ENCODE measurements around the gene TEN1. TPM values are rescaled to one million over a fixed set of nuclear protein-coding genes. Genes with fewer than 3 reads are reported as not detected.
A peak's percentile ranks its signal among the peaks of the same experiment; 100 is the strongest.
"Not testable (repeated sequence)": the region's sequence is repeated elsewhere in the genome, so short reads cannot be mapped to it uniquely, and the experiment has no call there.

The TEN1 gene
- total RNA-seq, 1 donor from 2014 or later: 7.6 TPM

DNA sequence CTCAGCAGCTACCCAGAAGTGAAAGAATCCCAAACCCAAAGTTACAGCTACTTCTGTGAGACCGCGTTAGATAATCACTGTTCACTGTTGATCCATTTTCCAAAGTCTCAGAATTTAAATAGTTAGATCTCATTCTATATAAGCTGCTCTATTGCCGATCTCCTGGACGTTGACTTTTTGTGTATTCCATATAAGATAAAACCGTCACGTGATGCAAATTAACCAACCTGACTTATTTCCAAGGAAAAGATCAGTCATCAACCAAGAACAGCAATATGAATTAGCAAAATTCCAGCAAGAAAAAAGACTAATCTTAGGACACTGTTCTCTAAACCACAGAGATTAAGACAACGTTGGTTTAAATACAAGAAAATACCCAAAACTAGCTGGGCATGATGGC, 8.4 kb upstream of the TEN1 start:
- ATAC-seq (ENCODE audit: poor library complexity) (no peak), DNase-seq (no peak)
- intact Hi-C loops (cut with DNase I): no loop called here

DNA sequence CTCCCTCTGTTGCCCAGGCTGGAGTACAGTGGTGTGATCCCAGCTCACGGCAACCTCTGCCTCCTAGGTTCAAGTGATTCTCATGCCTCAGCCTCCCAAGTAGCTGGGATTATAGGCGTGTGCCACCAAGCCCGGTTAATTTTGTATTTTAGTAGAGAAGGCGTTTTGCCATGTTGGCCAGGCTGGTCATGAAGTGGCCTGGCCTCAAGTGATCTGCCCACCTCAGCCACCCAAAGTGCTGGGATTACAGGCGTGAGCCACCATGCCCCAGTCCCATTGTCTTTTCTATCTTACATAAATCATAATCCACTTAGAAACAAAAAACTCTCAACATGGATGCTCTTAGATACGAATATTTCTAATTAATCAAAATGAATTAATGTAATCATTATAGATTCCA, 3.9 kb upstream of the TEN1 start:
- DNase-seq; ATAC-seq (ENCODE audit: poor library complexity): not testable (repeated sequence)
- intact Hi-C loops (cut with DNase I): loop anchor here (5.0 kb wide), 1 partner anchor 193 kb away; the partner anchor contains the start of gene UNK

DNA sequence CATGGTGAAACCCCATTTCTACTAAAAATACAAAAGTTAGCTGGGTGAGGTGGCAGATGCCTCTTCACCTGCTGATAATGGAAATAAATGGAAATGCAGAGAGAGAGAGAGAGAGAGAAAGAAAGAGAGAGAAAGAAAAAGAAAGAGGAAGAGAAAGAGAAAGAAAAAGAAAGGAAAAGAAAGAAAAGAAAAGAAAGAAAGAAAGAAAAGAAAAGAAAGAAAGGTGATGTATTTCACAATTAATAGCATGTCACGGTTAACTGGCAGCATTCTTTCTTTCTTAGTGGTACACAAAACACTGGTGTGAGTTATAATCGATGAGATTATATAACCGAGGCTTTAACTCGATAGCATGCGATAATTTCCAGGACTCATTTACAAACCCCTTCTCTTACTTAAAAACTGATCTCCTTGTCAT, 3.3 kb upstream of the TEN1 start:
- ATAC-seq (ENCODE audit: poor library complexity) (no peak), DNase-seq (no peak)
- intact Hi-C loops (cut with DNase I): loop anchor here (5.0 kb wide), 1 partner anchor 193 kb away; the partner anchor contains the start of gene UNK

DNA sequence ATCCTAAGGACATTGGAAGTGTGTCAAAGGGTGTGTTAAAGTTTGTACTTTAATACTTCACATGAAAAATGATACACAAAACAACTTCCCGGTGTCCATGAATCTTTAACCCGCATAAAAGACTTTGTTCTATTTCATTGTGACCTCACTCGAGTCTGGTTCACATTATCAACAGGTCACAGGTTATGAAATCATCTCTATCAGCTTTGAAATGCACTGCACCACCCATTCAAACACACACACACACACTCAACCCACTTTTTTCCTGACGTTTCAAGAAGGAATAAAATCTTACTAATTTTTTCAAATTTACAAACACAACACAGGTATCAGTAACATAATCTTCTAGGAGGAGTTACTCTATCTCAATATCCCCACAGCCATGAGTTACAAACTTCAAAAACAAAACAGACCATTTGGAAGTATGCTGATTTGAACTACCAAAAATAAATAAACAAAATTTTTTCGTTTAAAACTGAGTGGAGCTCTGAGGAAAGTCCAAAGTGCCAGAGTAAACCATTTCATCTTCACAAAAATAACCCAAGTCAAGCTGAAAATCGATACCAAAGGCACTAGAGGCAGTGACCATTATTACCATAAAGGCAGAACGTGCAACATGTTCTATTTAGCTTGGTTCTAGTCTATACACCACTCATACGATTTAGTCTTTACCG, 2.7 kb upstream of the TEN1 start:
- no peak for DNase-seq
- intact Hi-C loops (cut with DNase I): loop anchor here (5.0 kb wide), 1 partner anchor 194 kb away; the partner anchor contains the start of gene UNK
- no peak for ATAC-seq (ENCODE audit: poor library complexity)

DNA sequence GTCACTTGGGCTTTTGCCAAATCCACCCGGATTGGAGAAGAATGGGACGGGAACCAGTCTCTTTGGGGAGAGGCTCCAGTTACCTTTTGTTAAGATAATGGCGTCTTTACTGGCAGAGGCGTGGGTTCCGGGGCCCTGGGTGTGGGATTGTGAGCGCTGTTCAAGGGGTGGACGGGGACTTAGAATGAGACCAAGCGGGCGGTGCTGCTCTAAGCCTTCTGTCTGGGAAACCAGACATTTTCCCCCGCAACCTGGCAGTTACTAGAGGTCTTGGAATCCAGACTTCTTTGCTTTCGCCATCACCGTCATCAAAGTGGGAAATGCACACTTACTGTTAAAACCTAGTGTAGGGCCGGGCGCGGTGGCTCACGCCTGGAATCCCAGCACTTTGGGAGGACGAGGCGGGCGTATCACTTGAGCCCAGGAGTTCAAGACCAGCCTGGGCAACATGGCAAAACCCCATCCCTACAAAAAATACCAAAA, 706 bp downstream of the TEN1 start:
- ATAC-seq (ENCODE audit: poor library complexity): peak; percentile 26
- peak; percentile 56 for DNase-seq
- intact Hi-C loops (cut with DNase I): loop anchor here (5.0 kb wide), 1 partner anchor 197 kb away; the partner anchor contains the start of gene UNK

DNA sequence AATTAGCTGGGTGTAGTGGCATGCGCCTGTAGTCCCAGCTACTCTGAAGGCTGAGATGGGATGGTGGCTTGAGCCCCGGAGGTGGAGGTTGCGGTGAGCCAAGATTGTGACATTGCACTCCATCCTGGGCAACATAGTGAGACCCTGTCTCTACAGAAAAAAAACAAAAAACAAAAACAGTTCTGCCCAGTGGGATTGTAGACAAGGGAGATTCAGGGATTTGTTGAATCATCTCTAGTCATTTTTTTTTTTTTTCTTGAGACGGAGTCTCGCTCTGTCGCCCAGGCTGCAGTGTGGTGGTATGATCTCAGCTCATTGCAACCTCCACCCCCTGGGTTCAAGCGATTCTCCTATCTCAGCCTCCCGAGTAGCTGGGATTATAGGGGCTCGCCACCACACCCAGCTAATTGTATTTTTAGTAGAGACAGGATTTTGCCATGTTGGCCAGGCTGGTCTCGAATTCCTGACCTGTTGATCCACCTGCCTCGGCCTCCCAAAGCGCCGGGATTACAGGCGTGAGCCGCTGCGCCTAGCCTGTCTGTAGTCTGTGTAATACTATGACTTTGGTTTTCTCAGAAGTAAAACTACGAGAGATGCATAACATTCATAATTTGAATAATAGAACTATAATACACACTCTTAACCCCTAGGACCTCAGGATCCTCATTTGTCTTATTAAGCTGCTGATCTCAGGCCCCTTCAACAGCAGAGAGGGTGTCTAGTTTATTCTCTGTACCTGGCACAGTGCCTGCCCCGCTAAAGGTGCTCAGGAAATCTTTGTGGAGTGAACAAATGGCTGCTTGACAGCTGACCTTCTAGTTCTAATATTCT, 1.4 kb downstream of the TEN1 start:
- DNase-seq (no peak), ATAC-seq (ENCODE audit: poor library complexity) (no peak)
- intact Hi-C loops (cut with DNase I): no loop called here

DNA sequence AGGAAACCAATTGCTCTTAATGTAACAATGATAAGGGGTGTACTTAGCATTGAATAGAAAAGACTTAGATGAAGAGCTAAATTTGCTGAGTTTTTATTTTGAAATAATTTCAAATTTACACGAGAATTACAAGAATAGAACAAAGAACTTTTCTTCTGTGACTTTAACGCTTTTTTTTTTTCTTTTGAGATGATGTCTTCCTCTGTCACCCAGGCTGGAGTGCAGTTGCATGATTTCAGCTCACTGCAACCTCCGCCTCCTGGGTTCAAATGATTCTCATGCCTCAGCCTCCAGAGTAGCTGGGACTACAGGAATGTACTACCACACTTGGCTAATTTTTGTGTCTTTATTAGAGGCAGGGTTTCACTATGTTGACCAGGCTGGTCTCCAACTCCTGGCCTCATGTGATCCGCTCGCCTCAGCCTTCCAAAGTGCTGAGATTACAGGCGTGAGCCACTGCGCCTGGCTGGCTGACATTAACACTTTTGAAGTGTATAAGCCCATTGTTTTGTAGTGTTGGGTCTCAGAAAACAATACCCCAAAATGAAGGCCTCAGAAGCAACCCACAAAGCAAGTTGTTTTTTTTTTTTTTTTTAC, 2.1 kb downstream of the TEN1 start:
- intact Hi-C loops (cut with DNase I): no loop called here
- no peak for DNase-seq
- ATAC-seq (ENCODE audit: poor library complexity): no peak

DNA sequence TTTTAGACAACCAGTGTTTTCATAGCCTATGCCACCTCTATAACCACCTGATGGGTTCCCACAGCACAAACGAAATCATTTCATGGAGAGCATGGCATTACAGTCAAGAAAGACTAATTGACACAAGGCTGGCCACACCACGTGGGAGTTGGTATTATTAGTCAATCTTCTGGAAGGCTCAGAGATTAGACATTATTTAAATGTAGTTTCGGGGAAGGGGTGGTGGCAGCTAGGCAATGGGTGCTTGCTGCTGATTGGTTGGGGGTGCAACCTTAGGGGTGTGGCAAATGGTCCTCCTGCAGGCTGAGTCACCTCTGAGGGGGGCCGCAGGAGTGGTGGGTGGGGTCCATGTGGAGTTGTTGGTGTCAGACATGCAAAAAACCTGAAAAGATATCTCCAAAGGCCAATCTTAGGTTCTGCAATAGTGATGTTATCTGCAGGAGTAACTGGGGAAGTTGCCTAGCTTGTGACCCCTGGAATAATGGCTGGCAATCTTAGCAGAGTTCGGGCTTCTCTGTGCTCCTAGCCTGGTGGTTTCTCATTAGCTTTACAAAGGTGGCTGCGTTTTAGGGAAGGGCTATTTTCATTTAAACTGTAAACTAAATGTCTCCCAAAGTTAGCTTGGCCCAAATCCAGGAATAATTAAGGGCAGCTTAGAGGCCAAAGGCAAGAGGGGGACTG, 4.6 kb downstream of the TEN1 start:
- no peak for DNase-seq
- ATAC-seq (ENCODE audit: poor library complexity): no peak
- intact Hi-C loops (cut with DNase I): no loop called here

DNA sequence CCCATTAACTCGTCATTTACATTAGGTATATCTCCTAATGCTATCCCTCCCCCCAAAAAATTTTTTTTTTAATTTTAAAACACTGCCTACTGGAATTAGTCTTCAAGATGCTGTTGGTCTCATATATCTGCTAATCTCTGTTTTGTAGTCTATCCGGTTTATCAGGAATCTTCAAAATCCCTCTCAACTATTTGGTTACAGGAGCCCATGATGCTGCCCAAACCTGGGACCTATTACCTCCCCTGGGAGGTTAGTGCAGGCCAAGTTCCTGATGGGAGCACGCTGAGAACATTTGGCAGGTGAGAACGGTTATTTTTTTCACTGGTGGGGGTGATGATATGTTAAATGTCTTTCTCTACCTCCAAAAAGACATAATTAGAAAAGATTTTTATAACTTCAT, 6.9 kb downstream of the TEN1 start:
- DNase-seq (peak; percentile 1), ATAC-seq (ENCODE audit: poor library complexity) (no peak)
- intact Hi-C loops (cut with DNase I): no loop called here

DNA sequence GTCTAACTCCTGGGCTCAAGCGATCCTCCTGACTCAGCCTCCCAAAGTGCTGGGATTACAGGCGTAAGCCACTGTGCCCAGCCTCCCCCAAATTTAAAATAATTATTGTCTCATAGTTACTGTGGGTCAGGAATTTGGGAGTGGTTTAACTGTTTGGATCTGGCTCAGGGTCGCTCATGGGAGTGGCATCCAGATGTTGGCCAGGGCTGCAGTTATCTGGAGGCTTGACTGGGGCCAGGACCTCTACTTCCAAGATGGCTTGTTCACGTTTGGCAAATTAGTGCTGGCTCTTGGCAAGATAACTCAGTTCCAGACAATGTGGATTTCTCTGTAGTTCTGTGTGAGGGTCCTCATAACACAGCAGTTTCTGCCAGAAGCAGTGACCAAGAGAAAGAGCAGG, 8.0 kb downstream of the TEN1 start:
- intact Hi-C loops (cut with DNase I): no loop called here
- ATAC-seq (ENCODE audit: poor library complexity): no peak

DNA sequence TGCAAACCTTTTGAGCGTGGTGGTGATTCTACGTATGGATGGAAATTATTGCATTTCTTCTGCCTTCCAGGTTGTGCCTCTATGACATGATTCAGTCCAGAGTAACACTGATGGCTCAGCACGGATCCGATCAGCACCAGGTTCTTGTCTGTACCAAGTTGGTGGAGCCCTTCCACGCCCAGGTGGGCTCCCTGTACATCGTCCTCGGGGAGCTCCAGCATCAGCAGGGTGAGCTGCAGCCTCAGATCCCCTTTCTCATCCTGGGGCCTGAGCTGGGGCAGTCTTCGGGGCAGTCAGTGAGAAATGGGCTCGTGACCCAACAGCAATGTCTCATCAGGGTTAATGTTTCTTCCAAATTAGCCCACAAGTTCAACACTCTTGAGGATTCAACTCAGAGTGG, 12.4 kb downstream of the TEN1 start:
- ATAC-seq (ENCODE audit: poor library complexity) (no peak), DNase-seq (peak; percentile 2)
- intact Hi-C loops (cut with DNase I): no loop called here

More for the DNA sequence above, 8.0 kb downstream of the TEN1 start:
- no peak for DNase-seq

DNA sequence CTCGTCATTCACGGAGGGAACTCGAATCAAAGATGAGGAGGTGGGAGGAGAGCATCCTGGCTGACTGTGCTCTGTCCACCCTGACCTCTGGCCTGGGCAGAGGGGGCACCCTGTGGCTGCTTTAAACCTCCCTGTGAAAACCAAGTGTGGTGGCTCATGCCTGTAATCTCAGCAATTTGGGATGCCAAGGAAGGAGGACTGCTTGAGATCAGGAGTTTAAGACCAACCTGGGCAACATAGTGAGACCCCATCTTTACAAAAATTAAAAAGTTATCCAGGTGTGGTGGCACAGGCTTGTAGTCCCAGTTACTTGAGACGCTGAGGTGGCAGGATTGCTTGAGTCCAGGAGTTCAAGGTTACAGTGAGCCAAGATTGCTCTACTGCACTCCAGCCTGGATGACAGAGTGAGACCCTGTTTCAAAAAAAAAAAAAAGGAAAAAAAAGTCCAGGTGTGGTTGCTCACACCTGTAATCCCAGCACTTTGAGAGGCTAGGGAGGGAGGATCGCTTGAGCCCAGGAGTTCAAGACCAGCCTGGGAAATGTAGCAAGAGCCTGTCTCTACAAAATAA, 15.8 kb downstream of the TEN1 start:
- DNase-seq (no peak), ATAC-seq (ENCODE audit: poor library complexity) (no peak)
- intact Hi-C loops (cut with DNase I): no loop called here

DNA sequence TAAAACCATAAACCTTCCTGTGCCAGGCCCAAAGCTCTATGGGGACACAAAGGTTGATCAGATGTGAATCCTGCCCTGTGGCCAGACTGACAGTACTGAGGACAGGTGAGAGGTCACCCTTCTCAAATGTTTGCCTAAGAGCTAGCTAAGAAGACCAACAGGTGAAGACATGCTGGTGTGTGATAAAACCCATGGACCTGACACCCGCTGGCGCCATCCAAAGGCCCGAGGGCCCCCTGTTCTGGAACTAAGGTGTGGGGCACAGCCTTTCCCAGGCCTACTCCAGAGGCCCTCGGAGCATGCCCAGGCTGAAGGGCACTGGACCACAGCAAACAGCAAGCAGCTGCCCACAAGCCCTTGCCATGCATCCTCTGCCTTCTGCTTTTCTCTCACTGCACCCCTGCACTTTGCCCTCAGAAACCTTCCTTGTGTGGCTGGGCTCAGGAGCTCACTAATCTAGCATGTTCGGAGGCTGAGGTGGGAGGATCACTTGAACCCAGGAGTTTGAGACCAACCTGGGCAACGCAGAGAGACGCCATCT, 16.4 kb downstream of the TEN1 start:
- intact Hi-C loops (cut with DNase I): no loop called here
- peak; percentile 4 for DNase-seq
- ATAC-seq (ENCODE audit: poor library complexity): no peak

DNA sequence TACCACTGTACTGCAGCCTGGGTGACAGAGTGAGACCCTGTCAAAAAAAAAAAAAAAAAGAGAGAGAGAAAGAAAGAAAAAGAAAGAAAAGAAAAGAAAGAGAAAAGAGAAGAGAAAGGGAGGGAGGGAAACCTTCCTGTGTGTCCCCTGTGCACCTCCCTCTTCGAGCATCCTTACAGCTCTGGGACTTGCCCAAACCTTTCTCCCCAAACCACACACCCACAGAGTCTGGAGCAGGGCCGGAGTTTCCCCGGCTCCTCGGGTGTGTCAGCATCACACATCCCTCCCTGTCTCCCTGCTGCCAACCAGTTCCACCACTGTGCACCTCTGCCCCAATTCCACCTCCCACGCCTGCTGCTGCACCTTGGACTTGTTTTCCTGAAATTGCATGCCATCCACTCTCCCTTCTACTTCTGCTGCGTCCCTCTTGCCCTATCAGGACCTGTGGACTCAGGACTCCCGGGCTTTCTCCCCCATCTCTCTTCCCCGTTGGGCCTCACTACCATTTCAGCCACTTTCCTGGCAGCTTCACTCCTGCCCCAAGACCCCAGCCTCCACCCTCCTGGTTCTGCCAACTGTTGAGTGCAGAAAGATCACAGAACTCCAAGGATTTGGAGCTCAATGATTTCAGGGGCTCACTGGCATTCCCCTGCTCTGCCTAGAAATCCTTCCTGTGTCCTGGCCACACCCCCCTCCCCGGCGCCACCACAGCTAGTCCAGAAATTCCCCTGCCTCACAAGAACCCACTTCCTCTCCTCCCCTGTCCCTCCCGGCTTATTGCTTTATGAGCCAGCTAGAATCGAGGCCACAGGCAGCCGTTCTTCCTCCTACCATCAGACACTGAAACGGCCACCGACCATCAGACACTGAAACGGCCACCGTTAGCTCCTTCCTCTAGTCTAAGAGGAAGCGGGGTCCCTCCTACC, 17.9 kb downstream of the TEN1 start:
- DNase-seq (peak; percentile 60), ATAC-seq (ENCODE audit: poor library complexity) (peak; percentile 53)
- intact Hi-C loops (cut with DNase I): no loop called here

DNA sequence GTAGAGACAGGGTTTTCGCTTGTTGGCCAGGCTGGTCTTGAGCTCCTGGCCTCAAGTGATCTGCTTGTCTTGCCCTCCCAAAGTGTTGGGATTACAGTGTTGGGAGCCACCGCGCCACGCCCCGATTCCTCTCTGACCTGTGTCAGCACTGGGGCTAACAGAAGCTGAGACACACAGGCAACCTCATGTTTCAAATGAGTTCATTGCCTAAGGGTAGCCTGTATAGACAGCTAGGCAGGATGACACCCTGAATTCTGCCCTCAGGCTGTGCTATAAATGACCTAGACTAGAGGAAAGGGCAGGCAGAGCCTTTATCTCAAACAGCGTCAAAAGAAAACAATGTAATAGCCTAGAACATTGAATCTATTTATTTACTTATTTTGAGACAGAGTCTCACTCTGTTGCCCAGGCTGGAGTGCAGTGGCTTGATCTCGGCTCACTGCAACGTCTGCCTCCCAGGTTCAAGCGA, 19.3 kb downstream of the TEN1 start:
- intact Hi-C loops (cut with DNase I): no loop called here
- DNase-seq: no peak
- no peak for ATAC-seq (ENCODE audit: poor library complexity)

DNA sequence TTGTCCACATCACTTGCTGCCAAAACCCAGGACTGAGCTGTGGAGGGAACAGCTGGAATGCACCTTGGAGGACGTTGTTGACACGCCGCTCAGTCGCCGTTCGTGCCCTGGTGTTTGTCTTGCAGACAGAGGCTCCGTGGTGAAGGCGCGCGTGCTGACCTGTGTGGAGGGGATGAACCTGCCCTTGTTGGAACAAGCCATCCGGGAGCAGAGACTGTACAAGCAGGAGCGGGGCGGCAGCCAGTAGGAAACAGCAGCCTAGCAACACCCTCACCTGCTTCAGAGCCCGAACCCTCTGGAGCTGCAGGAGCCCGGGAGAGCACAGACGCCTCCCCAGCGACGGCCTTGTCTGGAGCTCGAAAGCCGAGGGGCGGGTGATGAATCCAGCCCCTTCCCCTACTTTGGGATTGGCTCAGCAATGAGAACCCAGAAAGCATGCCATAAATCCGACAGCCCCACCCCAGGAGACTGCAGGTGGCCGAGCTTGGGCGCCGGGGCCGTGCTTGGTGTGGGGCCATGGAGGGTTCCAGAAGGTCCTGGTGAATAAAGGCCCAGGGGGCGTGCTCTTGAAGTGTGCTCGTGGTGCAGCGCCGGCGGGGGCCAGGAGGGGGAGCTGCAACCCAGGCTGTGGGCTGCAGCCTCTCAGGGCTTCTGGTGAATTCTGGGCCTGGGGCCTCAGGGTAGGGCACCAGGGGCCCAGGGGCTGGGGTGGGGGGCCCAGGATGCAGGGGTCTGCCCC, 21.1 kb downstream of the TEN1 start:
- DNase-seq: peak; percentile 59
- intact Hi-C loops (cut with DNase I): no loop called here
- peak; percentile 41 for ATAC-seq (ENCODE audit: poor library complexity)
